SIG-M5 treated with dmso at 0.1 percent for 504 hours (cell line): ENCODE measurements around the gene GAL3ST2.
"Not testable (repeated sequence)": the region's sequence is repeated elsewhere in the genome, so short reads cannot be mapped to it uniquely, and the experiment has no call there.

Experiments used
- DNase-seq: peaks from one replicate; lab custom pipeline; 2025; ENCODE audit not compliant: unreplicated experiment; lab: John Stamatoyannopoulos, UW

Gene GAL3ST2

GRCh38 chr2:241818229-241818942, 41.8 kb downstream of the GAL3ST2 start:
- no peak for DNase-seq

GRCh38 chr2:241818943-241819270, 42.3 kb downstream of the GAL3ST2 start:
- no peak for DNase-seq

- not testable (repeated sequence) for DNase-seq
These were observed 43.5 kb downstream of the GAL3ST2 start for GRCh38 chr2:241819947-241820624.

- no peak for DNase-seq
These were observed 44.2 kb downstream of the GAL3ST2 start for GRCh38 chr2:241820625-241821384.

- DNase-seq = no peak
These were observed 45.0 kb downstream of the GAL3ST2 start for GRCh38 chr2:241821460-241822263.

- DNase-seq = no peak
These were observed 45.6 kb downstream of the GAL3ST2 start for GRCh38 chr2:241822264-241822623.

GRCh38 chr2:241823531-241824437, 47.2 kb downstream of the GAL3ST2 start:
- not testable (repeated sequence) for DNase-seq

GRCh38 chr2:241827394-241827793, 50.8 kb downstream of the GAL3ST2 start:
- no peak for DNase-seq

GRCh38 chr2:241833101-241833663, 56.6 kb downstream of the GAL3ST2 start:
- no peak for DNase-seq

GRCh38 chr2:241833756-241834526, 57.3 kb downstream of the GAL3ST2 start:
- DNase-seq = not testable (repeated sequence)

- no peak for DNase-seq
These were observed 58.0 kb downstream of the GAL3ST2 start for GRCh38 chr2:241834527-241835210.

GRCh38 chr2:241835611-241836010, 59.0 kb downstream of the GAL3ST2 start:
- no peak for DNase-seq

GRCh38 chr2:241836292-241836691, 59.7 kb downstream of the GAL3ST2 start:
- DNase-seq = no peak

GRCh38 chr2:241837197-241837965, 60.8 kb downstream of the GAL3ST2 start:
- DNase-seq = no peak

- no peak for DNase-seq
These were observed 64.8 kb downstream of the GAL3ST2 start for GRCh38 chr2:241841181-241842066.

GRCh38 chr2:241842067-241842415, 65.4 kb downstream of the GAL3ST2 start:
- DNase-seq = no peak
